Neutrophil (primary cell): ENCODE results near the gene PTGES2.
"Not testable (repeated sequence)": the region's sequence is repeated elsewhere in the genome, so short reads cannot be mapped to it uniquely, and the experiment has no call there.

Experiments used
- H3K27ac ChIP-seq: fragments of 200-600 bp; sonication (generic); 2 replicates; pipeline ENCODE4 v1.5.1; 2016; ENCODE audit warnings: mild to moderate bottlenecking, moderate library complexity
- H3K27me3 ChIP-seq: fragments of 200-600 bp; sonication (generic); 2 replicates; pipeline ENCODE4 v1.6.0; 2016; ENCODE audit warnings: mild to moderate bottlenecking
- H3K36me3 ChIP-seq: fragments of 200-600 bp; sonication (generic); 2 replicates; pipeline ENCODE4 v1.5.1; 2017
- H3K4me1 ChIP-seq, 2 experiments: fragments of 200-600 bp in 1 of 2; sonication (generic) in 1 of 2; 1 replicate in 1 of 2; 2 replicates in 1 of 2; pipeline versions ENCODE4 v1.5.1 to v1.6.1; 2013 to 2016; ENCODE audit warnings: low read depth in 1 of 2, low read length in 1 of 2, mild to moderate bottlenecking in 1 of 2, moderate library complexity in 1 of 2; ENCODE audit not compliant: control insufficient read depth in 1 of 2, insufficient read depth in 1 of 2
- H3K4me3 ChIP-seq, 2 experiments: fragments of 200-600 bp in 1 of 2; sonication (generic) in 1 of 2; 1 replicate in 1 of 2; 2 replicates in 1 of 2; pipeline ENCODE4 v1.5.1; 2013 to 2016; ENCODE audit warnings: low read depth in 1 of 2, low read length in 1 of 2, mild to moderate bottlenecking in 1 of 2, moderate library complexity in 1 of 2
- H3K9me3 ChIP-seq: fragments of 200-600 bp; sonication (generic); 2 replicates; pipeline ENCODE4 v1.5.1; 2016
- TF ChIP-seq, protein P1 (sequence below): fragments of 200-600 bp; sonication (generic); IDR thresholded peaks from 2 replicates; pipeline ENCODE4 v1.5.1; 2016; ENCODE audit warnings: antibody characterized with exemption

PTGES2 gene

DNA sequence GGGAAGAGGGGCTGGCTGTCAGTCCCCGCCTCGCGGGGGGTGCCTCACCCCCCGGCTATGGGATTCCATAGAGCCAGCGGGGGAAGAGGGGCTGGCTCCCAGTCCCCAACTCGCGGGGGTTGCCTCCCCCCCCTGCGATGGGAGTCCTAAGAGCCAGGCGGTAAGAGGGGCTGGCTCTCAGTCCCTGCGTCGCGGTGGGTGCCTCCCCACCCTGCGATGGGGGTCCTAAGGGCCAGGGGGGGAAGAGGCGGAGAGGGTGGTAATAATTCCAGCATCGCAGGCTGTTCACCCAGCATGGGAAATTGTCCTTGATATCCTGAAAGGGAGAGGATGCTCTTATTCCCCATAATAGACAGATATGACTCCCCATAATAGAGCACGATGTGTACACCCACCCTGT lies 12.1 kb upstream of the PTGES2 start:
- no peaks in the 10 kb centered on the region for H3K36me3 ChIP-seq
- no peak overlapping the region for H3K27ac ChIP-seq
- TF ChIP-seq, protein P1, sequence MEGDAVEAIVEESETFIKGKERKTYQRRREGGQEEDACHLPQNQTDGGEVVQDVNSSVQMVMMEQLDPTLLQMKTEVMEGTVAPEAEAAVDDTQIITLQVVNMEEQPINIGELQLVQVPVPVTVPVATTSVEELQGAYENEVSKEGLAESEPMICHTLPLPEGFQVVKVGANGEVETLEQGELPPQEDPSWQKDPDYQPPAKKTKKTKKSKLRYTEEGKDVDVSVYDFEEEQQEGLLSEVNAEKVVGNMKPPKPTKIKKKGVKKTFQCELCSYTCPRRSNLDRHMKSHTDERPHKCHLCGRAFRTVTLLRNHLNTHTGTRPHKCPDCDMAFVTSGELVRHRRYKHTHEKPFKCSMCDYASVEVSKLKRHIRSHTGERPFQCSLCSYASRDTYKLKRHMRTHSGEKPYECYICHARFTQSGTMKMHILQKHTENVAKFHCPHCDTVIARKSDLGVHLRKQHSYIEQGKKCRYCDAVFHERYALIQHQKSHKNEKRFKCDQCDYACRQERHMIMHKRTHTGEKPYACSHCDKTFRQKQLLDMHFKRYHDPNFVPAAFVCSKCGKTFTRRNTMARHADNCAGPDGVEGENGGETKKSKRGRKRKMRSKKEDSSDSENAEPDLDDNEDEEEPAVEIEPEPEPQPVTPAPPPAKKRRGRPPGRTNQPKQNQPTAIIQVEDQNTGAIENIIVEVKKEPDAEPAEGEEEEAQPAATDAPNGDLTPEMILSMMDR: no peak

DNA sequence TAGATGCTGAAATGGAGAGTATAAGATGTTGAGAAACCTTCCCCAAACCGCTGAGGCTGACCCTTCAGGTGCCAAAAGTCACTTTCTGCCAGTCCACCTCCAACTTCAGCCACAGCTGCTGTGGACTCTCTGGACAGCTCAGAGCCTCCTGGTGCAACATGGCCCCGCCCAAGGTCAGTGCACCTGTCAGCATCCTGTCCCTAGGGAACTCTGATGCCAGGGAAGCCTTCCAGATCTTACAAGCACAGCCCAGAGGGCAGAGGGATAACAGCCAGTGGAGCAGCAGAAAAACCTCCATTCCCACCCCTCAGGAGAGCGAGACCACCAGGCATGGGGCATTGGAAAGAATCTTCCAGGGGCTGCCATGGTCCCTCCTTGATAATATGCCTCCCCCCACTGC lies 10.5 kb upstream of the PTGES2 start:
- Histone ChIP-seq H3K4me1 (peaks cover 31 to 41% of the 10 kb centered on the region in 2 experiments), H3K9me3 (no peaks in the 10 kb centered on the region), H3K27ac (no peak overlapping the region), H3K4me3 (no peak overlapping the region), H3K36me3 (no peaks in the 10 kb centered on the region), H3K27me3 (no peaks in the 10 kb centered on the region)
- TF ChIP-seq, protein P1: no peak

More for the DNA sequence above, 12.1 kb upstream of the PTGES2 start:
- Histone ChIP-seq H3K9me3 (no peaks in the 10 kb centered on the region), H3K4me3 (no peak overlapping the region), H3K4me1 (peaks cover 41 to 49% of the 10 kb centered on the region in 2 experiments), H3K27me3 (no peaks in the 10 kb centered on the region)

DNA sequence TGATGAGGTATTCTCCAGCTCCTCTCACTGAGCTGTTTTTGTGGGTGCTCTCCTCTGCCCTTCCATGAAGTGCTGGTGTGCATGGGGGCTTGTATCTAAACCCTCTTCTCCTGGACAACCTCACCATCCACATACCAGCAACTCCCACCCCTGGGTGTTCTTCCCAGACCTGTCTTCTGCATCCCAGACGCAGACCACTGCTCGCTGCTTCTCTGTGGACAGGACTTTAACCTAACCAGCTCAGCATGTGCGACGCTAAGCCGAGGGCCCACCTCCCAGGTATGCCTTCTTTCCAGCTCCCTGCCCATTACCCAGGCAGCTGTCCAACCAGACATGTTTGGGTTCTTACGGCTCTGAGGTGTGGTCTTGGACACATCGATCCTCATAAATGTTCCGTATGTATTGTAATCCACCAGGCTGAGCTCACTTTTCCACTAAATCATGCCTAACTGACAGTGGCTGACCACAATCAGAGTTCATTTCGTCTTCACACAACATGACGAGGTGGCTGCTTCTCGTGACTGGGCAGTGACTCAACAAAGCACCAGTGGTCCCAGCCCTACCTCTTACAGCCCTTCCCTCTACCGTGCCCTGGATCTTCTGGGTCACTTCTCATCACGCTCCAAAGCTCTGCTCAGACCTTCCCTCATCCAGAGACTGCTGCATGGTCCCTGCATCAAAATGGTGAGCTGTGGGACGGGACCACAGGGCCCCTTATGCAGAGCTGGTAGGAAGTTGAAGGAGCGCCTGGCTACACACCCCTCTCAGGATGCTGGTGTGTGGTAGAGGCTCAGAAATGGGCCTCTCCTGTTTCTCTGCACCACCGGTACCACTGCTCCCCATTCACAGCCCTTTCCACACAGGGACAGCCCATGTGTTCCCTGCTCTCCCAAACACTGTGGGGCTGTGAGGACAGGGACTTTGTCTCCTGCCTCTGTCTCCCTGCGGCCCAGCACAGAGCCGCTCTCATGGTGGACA lies 9.6 kb upstream of the PTGES2 start:
- Histone ChIP-seq H3K36me3 (no peaks in the 10 kb centered on the region), H3K27me3 (no peaks in the 10 kb centered on the region), H3K27ac (no peak overlapping the region), H3K4me1 (peaks cover 23 to 37% of the 10 kb centered on the region in 2 experiments), H3K4me3 (no peak overlapping the region), H3K9me3 (no peaks in the 10 kb centered on the region)
- TF ChIP-seq, protein P1: no peak

DNA sequence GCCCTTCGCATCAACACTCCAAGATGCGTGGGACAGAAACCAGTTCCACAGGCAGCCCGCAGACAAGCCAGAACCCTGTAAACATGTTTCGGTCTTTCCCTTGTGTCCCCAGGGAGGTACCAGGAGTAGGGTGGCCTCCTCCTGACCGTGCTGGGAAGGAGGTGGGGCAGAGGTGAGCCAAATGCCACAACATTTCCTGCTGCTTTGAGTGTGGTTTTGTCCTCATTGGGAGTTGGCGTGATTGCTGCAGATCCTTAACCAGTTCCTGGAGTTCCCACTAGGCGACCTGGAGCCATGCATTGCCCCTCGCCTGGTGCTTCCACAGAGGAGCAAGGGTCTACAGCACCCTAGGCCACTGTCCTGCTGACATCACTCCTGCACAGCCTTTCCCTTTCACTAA lies 8.0 kb upstream of the PTGES2 start:
- not testable (repeated sequence) for H3K9me3 ChIP-seq, H3K27me3 ChIP-seq, H3K27ac ChIP-seq

DNA sequence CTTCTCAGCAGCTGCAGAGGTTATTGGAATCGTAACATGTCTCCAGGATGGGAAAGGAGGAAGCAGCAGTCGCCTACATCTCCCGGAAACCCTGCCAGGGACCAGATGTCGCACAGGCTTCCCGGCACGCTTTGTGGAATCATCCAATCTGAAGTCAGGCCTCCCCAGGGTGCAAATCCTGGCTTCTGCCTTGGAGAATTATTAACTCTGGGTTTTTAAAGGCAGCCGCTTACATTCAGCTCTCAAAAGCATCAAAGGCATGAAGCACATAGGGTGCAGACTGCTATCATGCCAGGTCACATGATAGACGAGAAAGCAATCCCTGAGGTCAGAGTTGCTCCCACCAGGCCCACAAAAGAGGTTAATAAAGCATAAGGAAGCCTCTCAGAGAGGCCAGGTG lies 4.6 kb upstream of the PTGES2 start:
- H3K36me3 ChIP-seq, H3K9me3 ChIP-seq, H3K27ac ChIP-seq, H3K4me3 ChIP-seq, H3K27me3 ChIP-seq: not testable (repeated sequence)
- peaks cover 41 to 52% of the 10 kb centered on the region in 2 experiments for H3K4me1 ChIP-seq

More for the DNA sequence above, 8.0 kb upstream of the PTGES2 start:
- not testable (repeated sequence) for H3K36me3 ChIP-seq, H3K4me3 ChIP-seq
- peaks cover 23 to 40% of the 10 kb centered on the region in 2 experiments for H3K4me1 ChIP-seq

DNA sequence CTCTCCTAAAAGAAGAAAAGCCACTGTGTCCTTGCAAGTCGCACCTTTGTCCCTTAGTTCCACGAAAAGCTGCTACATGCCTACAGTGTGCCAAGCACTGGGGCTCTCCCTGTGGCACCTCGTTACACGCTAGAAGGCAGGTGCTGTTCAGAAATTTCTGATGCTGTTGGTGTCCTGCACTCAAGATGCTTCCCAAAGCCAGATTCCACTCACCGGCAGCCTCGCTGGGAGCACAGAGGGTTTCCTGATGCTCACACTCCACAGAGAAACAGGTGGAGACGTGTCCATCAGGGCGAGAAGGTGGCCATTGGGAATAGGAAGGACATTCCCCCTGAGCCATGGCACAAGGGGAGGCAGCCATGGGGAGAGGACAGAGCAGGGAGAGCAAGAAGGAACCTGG lies 3.8 kb upstream of the PTGES2 start:
- H3K27ac ChIP-seq, H3K4me3 ChIP-seq, H3K9me3 ChIP-seq, H3K27me3 ChIP-seq, H3K36me3 ChIP-seq: not testable (repeated sequence)
- peaks cover 48 to 59% of the 10 kb centered on the region in 2 experiments for H3K4me1 ChIP-seq

DNA sequence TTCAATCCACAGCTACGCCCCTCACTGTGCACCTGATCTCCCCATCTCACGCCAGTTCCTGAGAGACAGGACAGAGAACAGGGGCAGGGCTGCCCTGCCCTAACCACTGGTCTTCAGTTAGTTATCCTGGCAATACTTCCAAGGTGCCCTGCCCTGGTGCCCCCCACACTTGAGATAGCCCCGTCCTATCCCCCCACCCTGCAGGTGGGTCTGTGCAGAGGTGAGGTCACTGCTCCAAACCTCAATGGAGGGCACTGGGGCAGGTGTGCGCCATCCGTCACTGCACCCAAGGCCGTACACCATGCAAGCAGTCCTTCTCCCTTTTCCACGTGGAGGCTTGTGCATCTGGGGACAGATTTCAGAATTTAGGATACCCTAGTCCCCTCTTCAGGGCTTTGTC lies 3.1 kb upstream of the PTGES2 start:
- H3K36me3 ChIP-seq, H3K27me3 ChIP-seq: not testable (repeated sequence)
- H3K4me1 ChIP-seq: peaks cover 53 to 63% of the 10 kb centered on the region in 2 experiments

More for the DNA sequence above, 3.1 kb upstream of the PTGES2 start:
- H3K4me3 ChIP-seq, H3K27ac ChIP-seq, H3K9me3 ChIP-seq: not testable (repeated sequence)
